H1 (cell line): ENCODE measurements around the gene PAX7. TPM values are rescaled to one million over a fixed set of nuclear protein-coding genes. Genes with fewer than 3 reads are reported as not detected.

Source experiments
- CREB1 ChIP-seq: IDR thresholded peaks from 2 replicates; pipeline ENCODE4 v1.6.1; 2012; ENCODE audit warnings: inconsistent platforms
- EZH2 ChIP-seq: fragments of 200-600 bp; sonication (generic); IDR thresholded peaks from 2 replicates; pipeline ENCODE4 v1.7.1; 2012; ENCODE audit warnings: low read depth, mild to moderate bottlenecking, moderate library complexity, low read length, inconsistent platforms; ENCODE audit not compliant: severe bottlenecking
- PHF8 ChIP-seq: fragments of 200-600 bp; sonication (generic); conservative IDR thresholded peaks from 2 replicates; pipeline ENCODE4 v1.7.1; 2012; ENCODE audit warnings: low read depth, mild to moderate bottlenecking, inconsistent platforms, low read length, moderate library complexity
- SIRT6 ChIP-seq: IDR thresholded peaks from one replicate; pipeline ENCODE4 v1.7.1; 2012; ENCODE audit warnings: low read length, inconsistent platforms
- polyA plus RNA-seq, 7 experiments: library from polyadenylated mRNA; depleted of rRNA in 3 of 7; stranded (reverse) in 5 of 7; unstranded in 2 of 7; fragments of >200 nt in 5 of 7; fragments of 200-250 nt in 2 of 7; gene quantifications; 1 replicate in 5 of 7; 2 replicates in 1 of 7; 4 replicates in 1 of 7; pipeline versions ENCODE4 v1.2.1 to v1.2.3, GENCODE V29; 2011 to 2013; ENCODE audit warnings: missing spikeins in 2 of 7, mixed read lengths in 2 of 7
- total RNA-seq: library from RNA; stranded (reverse); fragmentation: NEBNext Ultra II Directional; extraction: Animal tissue kit (Norgen Biotek cat#: 25700); gene quantifications from 2 replicates; pipeline ENCODE4 v1.2.1, GENCODE V29; 2021
- TF ChIP-seq, protein P1 (sequence below): fragments of 300-600 bp; sonication (generic); IDR thresholded peaks from 2 replicates; pipeline ENCODE4 v1.7.1; 2012; ENCODE audit warnings: low read length, moderate library complexity, mild to moderate bottlenecking, inconsistent platforms; ENCODE audit not compliant: insufficient replicate concordance

Gene PAX7
- total and polyA plus RNA-seq, 2 of the 8 experiments (the other 6 are each of a cell fraction or from before 2014, with no cell fraction given): not detected

DNA sequence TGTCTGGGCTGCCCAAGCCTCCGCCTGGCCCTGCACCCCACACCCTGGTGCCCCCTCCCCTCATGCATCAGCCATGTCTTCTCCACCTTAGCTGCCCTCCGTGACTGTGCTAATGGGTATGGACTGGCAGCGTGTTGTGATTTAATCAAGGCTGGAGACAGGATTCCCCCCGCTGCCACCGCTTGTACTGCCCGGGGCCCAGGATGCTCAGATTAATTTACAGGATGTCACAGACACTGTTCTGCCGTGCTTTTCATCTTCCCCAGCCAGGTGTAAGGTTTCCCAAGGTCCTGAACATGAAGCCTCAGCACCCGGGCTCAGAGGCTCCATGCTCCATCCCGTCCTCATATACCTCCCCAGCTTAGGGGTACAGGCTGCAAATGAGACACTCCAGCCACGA is 162.5 kb downstream of the PAX7 start (continued):
- TF ChIP-seq, protein P1, sequence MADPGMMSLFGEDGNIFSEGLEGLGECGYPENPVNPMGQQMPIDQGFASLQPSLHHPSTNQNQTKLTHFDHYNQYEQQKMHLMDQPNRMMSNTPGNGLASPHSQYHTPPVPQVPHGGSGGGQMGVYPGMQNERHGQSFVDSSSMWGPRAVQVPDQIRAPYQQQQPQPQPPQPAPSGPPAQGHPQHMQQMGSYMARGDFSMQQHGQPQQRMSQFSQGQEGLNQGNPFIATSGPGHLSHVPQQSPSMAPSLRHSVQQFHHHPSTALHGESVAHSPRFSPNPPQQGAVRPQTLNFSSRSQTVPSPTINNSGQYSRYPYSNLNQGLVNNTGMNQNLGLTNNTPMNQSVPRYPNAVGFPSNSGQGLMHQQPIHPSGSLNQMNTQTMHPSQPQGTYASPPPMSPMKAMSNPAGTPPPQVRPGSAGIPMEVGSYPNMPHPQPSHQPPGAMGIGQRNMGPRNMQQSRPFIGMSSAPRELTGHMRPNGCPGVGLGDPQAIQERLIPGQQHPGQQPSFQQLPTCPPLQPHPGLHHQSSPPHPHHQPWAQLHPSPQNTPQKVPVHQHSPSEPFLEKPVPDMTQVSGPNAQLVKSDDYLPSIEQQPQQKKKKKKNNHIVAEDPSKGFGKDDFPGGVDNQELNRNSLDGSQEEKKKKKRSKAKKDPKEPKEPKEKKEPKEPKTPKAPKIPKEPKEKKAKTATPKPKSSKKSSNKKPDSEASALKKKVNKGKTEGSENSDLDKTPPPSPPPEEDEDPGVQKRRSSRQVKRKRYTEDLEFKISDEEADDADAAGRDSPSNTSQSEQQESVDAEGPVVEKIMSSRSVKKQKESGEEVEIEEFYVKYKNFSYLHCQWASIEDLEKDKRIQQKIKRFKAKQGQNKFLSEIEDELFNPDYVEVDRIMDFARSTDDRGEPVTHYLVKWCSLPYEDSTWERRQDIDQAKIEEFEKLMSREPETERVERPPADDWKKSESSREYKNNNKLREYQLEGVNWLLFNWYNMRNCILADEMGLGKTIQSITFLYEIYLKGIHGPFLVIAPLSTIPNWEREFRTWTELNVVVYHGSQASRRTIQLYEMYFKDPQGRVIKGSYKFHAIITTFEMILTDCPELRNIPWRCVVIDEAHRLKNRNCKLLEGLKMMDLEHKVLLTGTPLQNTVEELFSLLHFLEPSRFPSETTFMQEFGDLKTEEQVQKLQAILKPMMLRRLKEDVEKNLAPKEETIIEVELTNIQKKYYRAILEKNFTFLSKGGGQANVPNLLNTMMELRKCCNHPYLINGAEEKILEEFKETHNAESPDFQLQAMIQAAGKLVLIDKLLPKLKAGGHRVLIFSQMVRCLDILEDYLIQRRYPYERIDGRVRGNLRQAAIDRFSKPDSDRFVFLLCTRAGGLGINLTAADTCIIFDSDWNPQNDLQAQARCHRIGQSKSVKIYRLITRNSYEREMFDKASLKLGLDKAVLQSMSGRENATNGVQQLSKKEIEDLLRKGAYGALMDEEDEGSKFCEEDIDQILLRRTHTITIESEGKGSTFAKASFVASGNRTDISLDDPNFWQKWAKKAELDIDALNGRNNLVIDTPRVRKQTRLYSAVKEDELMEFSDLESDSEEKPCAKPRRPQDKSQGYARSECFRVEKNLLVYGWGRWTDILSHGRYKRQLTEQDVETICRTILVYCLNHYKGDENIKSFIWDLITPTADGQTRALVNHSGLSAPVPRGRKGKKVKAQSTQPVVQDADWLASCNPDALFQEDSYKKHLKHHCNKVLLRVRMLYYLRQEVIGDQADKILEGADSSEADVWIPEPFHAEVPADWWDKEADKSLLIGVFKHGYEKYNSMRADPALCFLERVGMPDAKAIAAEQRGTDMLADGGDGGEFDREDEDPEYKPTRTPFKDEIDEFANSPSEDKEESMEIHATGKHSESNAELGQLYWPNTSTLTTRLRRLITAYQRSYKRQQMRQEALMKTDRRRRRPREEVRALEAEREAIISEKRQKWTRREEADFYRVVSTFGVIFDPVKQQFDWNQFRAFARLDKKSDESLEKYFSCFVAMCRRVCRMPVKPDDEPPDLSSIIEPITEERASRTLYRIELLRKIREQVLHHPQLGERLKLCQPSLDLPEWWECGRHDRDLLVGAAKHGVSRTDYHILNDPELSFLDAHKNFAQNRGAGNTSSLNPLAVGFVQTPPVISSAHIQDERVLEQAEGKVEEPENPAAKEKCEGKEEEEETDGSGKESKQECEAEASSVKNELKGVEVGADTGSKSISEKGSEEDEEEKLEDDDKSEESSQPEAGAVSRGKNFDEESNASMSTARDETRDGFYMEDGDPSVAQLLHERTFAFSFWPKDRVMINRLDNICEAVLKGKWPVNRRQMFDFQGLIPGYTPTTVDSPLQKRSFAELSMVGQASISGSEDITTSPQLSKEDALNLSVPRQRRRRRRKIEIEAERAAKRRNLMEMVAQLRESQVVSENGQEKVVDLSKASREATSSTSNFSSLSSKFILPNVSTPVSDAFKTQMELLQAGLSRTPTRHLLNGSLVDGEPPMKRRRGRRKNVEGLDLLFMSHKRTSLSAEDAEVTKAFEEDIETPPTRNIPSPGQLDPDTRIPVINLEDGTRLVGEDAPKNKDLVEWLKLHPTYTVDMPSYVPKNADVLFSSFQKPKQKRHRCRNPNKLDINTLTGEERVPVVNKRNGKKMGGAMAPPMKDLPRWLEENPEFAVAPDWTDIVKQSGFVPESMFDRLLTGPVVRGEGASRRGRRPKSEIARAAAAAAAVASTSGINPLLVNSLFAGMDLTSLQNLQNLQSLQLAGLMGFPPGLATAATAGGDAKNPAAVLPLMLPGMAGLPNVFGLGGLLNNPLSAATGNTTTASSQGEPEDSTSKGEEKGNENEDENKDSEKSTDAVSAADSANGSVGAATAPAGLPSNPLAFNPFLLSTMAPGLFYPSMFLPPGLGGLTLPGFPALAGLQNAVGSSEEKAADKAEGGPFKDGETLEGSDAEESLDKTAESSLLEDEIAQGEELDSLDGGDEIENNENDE: no peak
- TF ChIP-seq PHF8: no peak
- no peak for TF ChIP-seq EZH2
- no peak for TF ChIP-seq CREB1
- TF ChIP-seq SIRT6: no peak
